ENCODE data around the gene EBF3.

EBF3 gene, protein sequence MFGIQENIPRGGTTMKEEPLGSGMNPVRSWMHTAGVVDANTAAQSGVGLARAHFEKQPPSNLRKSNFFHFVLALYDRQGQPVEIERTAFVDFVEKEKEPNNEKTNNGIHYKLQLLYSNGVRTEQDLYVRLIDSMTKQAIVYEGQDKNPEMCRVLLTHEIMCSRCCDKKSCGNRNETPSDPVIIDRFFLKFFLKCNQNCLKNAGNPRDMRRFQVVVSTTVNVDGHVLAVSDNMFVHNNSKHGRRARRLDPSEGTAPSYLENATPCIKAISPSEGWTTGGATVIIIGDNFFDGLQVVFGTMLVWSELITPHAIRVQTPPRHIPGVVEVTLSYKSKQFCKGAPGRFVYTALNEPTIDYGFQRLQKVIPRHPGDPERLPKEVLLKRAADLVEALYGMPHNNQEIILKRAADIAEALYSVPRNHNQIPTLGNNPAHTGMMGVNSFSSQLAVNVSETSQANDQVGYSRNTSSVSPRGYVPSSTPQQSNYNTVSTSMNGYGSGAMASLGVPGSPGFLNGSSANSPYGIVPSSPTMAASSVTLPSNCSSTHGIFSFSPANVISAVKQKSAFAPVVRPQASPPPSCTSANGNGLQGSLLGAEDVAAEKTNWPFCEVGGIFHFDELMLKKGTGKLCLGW

GRCh38 chr10:129963641-129964501 lies at the start of gene EBF3:
Gene EBF3 (minus strand): TSS chr10:129964274. CDS start chr10:129963768, 506 bp downstream.
- H4K20me1 ChIP-seq (ENCODE audit: insufficient read depth, low read length), result no peaks in the 10 kb centered on the region

GRCh38 chr10:130013335-130014262 lies 49.5 kb upstream of the EBF3 start:
- Histone ChIP-seq H3K9ac (ENCODE audit: low read length) (no peak overlapping the region), H3K36me3 (replicated peaks; ENCODE audit: low read depth, low read length) (no peaks in the 10 kb centered on the region), H3K79me2 (ENCODE audit: low read length) (no peaks in the 10 kb centered on the region), H3K4me2 (ENCODE audit: low read length) (no peak overlapping the region), H3K27ac (ENCODE audit: low read length) (no peak overlapping the region), H3K4me3 (ENCODE audit: low read length) (no peak overlapping the region), H3K27me3 (ENCODE audit: low read depth, low read length) (no peaks in the 10 kb centered on the region), H3K4me1 (ENCODE audit: low read length) (no peaks in the 10 kb centered on the region), H2AFZ (ENCODE audit: low read depth, low read length) (no peak overlapping the region), H3K9me3 (ENCODE audit: insufficient read depth, low read length) (no peaks in the 10 kb centered on the region), H4K20me1 (ENCODE audit: insufficient read depth, low read length) (no peaks in the 10 kb centered on the region)
- TF ChIP-seq CTCF (IDR thresholded peaks at IDR 0.05; ENCODE audit: low read depth, low read length), result no peak
- no peak for TF ChIP-seq EZH2phosphoT487 (IDR thresholded peaks at IDR 0.05; ENCODE audit: low read depth)

More at GRCh38 chr10:129963641-129964501, at the start of gene EBF3:
- no peak within 1 kb of the TSS for H3K4me2 ChIP-seq (ENCODE audit: low read length)
- H3K9ac ChIP-seq (ENCODE audit: low read length), result no peak within 1 kb of the TSS
- H3K79me2 ChIP-seq (ENCODE audit: low read length), result no peaks in the 10 kb centered on the region
- H2AFZ ChIP-seq (ENCODE audit: low read depth, low read length), result no peak within 1 kb of the TSS
- H3K4me3 ChIP-seq (ENCODE audit: low read length), result no peak within 1 kb of the TSS
- no peak within 1 kb of the TSS for H3K27ac ChIP-seq (ENCODE audit: low read length)
- no peaks in the 10 kb centered on the region for H3K27me3 ChIP-seq (ENCODE audit: low read depth, low read length)
- H3K4me1 ChIP-seq (ENCODE audit: low read length), result no peaks in the 10 kb centered on the region
- H3K9me3 ChIP-seq (ENCODE audit: insufficient read depth, low read length), result no peaks in the 10 kb centered on the region
- TF ChIP-seq EZH2phosphoT487 (IDR thresholded peaks at IDR 0.05; ENCODE audit: low read depth) (no peak), CTCF (IDR thresholded peaks at IDR 0.05; ENCODE audit: low read depth, low read length) (no peak)
- H3K36me3 ChIP-seq (replicated peaks; ENCODE audit: low read depth, low read length), result no peaks in the 10 kb centered on the region

- Histone ChIP-seq H2AFZ (ENCODE audit: low read depth, low read length) (no peak overlapping the region), H3K36me3 (replicated peaks; ENCODE audit: low read depth, low read length) (no peaks in the 10 kb centered on the region), H3K79me2 (ENCODE audit: low read length) (no peaks in the 10 kb centered on the region), H3K27me3 (ENCODE audit: low read depth, low read length) (no peaks in the 10 kb centered on the region), H3K4me1 (ENCODE audit: low read length) (no peaks in the 10 kb centered on the region), H3K27ac (ENCODE audit: low read length) (no peak overlapping the region), H3K4me3 (ENCODE audit: low read length) (no peak overlapping the region), H3K4me2 (ENCODE audit: low read length) (no peak overlapping the region), H3K9ac (ENCODE audit: low read length) (no peak overlapping the region), H4K20me1 (ENCODE audit: insufficient read depth, low read length) (no peaks in the 10 kb centered on the region), H3K9me3 (ENCODE audit: insufficient read depth, low read length) (no peaks in the 10 kb centered on the region)
- TF ChIP-seq CTCF (IDR thresholded peaks at IDR 0.05; ENCODE audit: low read depth, low read length) (no peak), EZH2phosphoT487 (IDR thresholded peaks at IDR 0.05; ENCODE audit: low read depth) (no peak)
These were observed 48.1 kb upstream of the EBF3 start for GRCh38 chr10:130012129-130012528.
